Heart left ventricle (tissue), 16 donors: ENCODE data around the gene LRRC36. TPM values are rescaled to one million over a fixed set of nuclear protein-coding genes. Genes with fewer than 3 reads are reported as not detected.

Experiments used
- ATAC-seq, 4 donors: fragments of 200-7000 bp; cut with Tn5 transposase; one replicate each; pipeline ENCODE4 v1.9.1; 2020 to 2022; ENCODE audit warnings: moderate library complexity in 4 of 4, mild to moderate bottlenecking in 3 of 4, moderate number of reproducible peaks in 1 of 4
- DNase-seq, 5 donors: peaks; one replicate each; pipeline ENCODE4 v3.0.0-alpha.2; 2020
- H3K27ac ChIP-seq, 12 donors: fragments of 200-600 bp; sonication (generic) in 4 of 12; one replicate each; pipeline versions ENCODE4 v1.5.0 to v1.8.0; 2016 to 2022; ENCODE audit warnings: mild to moderate bottlenecking in 2 of 12
- H3K27me3 ChIP-seq, 9 donors: fragments of 200-600 bp; sonication (generic) in 2 of 9; one replicate each; pipeline versions ENCODE4 v1.5.1 to v1.8.0; 2016 to 2022; ENCODE audit warnings: mild to moderate bottlenecking in 3 of 9
- H3K36me3 ChIP-seq, 9 donors: fragments of 200-600 bp; sonication (generic) in 2 of 9; one replicate each; pipeline versions ENCODE4 v1.5.0 to v1.8.0; 2018 to 2022; ENCODE audit warnings: mild to moderate bottlenecking in 2 of 9
- H3K4me1 ChIP-seq, 12 donors: fragments of 200-600 bp; sonication (generic) in 4 of 12; one replicate each; pipeline versions ENCODE4 v1.5.0 to v1.8.0; 2016 to 2022; ENCODE audit warnings: mild to moderate bottlenecking in 3 of 12
- H3K4me3 ChIP-seq, 12 donors: fragments of 200-600 bp; sonication (generic) in 4 of 12; one replicate each; pipeline versions ENCODE4 v1.5.0 to v1.8.0; 2017 to 2022; ENCODE audit warnings: mild to moderate bottlenecking in 9 of 12, moderate library complexity in 4 of 12
- H3K9me3 ChIP-seq, 12 donors: fragments of 200-600 bp; sonication (generic) in 4 of 12; one replicate each; pipeline versions ENCODE4 v1.5.0 to v1.8.0; 2016 to 2022; ENCODE audit warnings: mild to moderate bottlenecking in 1 of 12
- POLR2A ChIP-seq, 2 donors: fragments of 450-650 bp; IDR thresholded peaks; one replicate each; pipeline ENCODE4 v1.6.1; 2017; ENCODE audit warnings: antibody characterized with exemption in 2 of 2, mild to moderate bottlenecking in 2 of 2, moderate library complexity in 2 of 2
- WGBS, 4 donors: extraction: QIAGEN DNeasy Blood & Tissue Kit in 2 of 4; methylation state at CpG; one replicate each; pipeline versions ENCODE4 v1.1.5 to v1.1.7; 2013 to 2018; 5-methylcytosine and 5-hydroxymethylcytosine counted together
- intact Hi-C, 10 donors: fragments of 100-400 bp; cut with DNase I; formaldehyde crosslinking; loops; one replicate each; pipeline versions ENCODE4 v1.11.1 to v1.14.2; 2022
- polyA plus RNA-seq, 2 donors: library from polyadenylated mRNA; stranded (reverse); fragments of 200-250 nt; gene quantifications; one replicate each; pipeline ENCODE4 v1.2.3, GENCODE V29; 2013
- total RNA-seq, 9 donors: library from RNA; depleted of rRNA in 2 of 9; stranded (reverse); fragments of >200 nt in 2 of 9; fragmentation: NEBNext Ultra II Directional in 3 of 9; extraction: Animal tissue kit (Norgen Biotek cat#: 25700) in 3 of 9; gene quantifications; one replicate each; pipeline versions ENCODE4 v1.1.0 to v1.2.4, GENCODE V29; 2016 to 2023
- TF ChIP-seq, protein P1 (sequence below), 12 donors: fragments of 200-600 bp; sonication (generic) in 4 of 12; IDR thresholded peaks; one replicate each; pipeline versions ENCODE4 v1.5.0 to v1.8.0; 2018 to 2022; ENCODE audit warnings: antibody characterized with exemption in 12 of 12, mild to moderate bottlenecking in 5 of 12
- donor health status: ischemic (EF 13 %, LVEDD 7.1; RV severe dilation, severe dysfunction).
- donor health status: healthy with polysubstance abuse.
- donor health status: DM: no; HTN: yes; CAD: no.
- donor health status: DM: no; HTN: no; CAD: no.
- donor health status: ischemic (EF 25% LVEDD 6.9; RV normal size, moderate dysfunction).
- donor health status: ischemic (EF 25% LVEDD 5.7; RV mildly dilated, moderate dysfunction).
- donor health status: healthy.
- donor health status: DM: yes; HTN: yes; CAD: no.
- donor health status: ischemic (EF 35%, LVEDD 5.7; RV mildly dilated, moderate dysfunction).
- donor health status: nonischemic (EF 11% LVEDD 7.7; RV severe dilation, severe dysfunction).
- donor health status: DM: yes; HTN: yes; CAD: no.
- donor health status: PGD.
- donor health status: ischemic (EF 29% LVEDD 5.4; RV normal size, mild dysfunction).
- donor health status: nonischemic (EF 23%, LVEDD 6.1; RV moderate dilation, normal function).

Gene LRRC36
- total and polyA plus RNA-seq, 11 donors = 0.15 to 0.42 (median 0.27) TPM; not detected in 8

GRCh38 chr16:67390816-67391423 lies 64.3 kb downstream of the LRRC36 start:
- 91 to 96% (median 95%) methylated on average over 8 to 11 of the region's 11 CpGs for WGBS, 4 donors
- peaks cover 3 to 61% (median 33%) of the 10 kb centered on the region in 12 donors for H3K4me1 ChIP-seq
- TF ChIP-seq POLR2A (IDR thresholded peaks at IDR 0.05) = no peak
- TF ChIP-seq, protein P1, sequence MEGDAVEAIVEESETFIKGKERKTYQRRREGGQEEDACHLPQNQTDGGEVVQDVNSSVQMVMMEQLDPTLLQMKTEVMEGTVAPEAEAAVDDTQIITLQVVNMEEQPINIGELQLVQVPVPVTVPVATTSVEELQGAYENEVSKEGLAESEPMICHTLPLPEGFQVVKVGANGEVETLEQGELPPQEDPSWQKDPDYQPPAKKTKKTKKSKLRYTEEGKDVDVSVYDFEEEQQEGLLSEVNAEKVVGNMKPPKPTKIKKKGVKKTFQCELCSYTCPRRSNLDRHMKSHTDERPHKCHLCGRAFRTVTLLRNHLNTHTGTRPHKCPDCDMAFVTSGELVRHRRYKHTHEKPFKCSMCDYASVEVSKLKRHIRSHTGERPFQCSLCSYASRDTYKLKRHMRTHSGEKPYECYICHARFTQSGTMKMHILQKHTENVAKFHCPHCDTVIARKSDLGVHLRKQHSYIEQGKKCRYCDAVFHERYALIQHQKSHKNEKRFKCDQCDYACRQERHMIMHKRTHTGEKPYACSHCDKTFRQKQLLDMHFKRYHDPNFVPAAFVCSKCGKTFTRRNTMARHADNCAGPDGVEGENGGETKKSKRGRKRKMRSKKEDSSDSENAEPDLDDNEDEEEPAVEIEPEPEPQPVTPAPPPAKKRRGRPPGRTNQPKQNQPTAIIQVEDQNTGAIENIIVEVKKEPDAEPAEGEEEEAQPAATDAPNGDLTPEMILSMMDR (IDR thresholded peaks at IDR 0.05) = no peak
- ATAC-seq = no peak
- peaks cover 0 to 28% (median 5%) of the 10 kb centered on the region in 9 donors for H3K27me3 ChIP-seq
- no peak for DNase-seq
- H3K36me3 ChIP-seq = no peaks in the 10 kb centered on the region
- intact Hi-C loops = loop anchor here in 6 of 10 donors (10.0 kb wide), 3 partner anchors 46 to 126 kb away; no protein-coding TSS in a partner anchor
- H3K27ac ChIP-seq = no peak overlapping the region
- H3K4me3 ChIP-seq = no peak overlapping the region
- no peaks in the 10 kb centered on the region for H3K9me3 ChIP-seq

GRCh38 chr16:67391424-67392300 lies 65.0 kb downstream of the LRRC36 start:
- Histone ChIP-seq H3K4me1 (peaks cover 5 to 68% (median 40%) of the 10 kb centered on the region in 12 donors), H3K4me3 (peak overlapping the region in 9 of 12 donors; percentile 41 to 67 (median 57)), H3K36me3 (no peaks in the 10 kb centered on the region), H3K27ac (peak overlapping the region in 3 of 12 donors; percentile 13 to 82 (median 79)), H3K9me3 (no peaks in the 10 kb centered on the region), H3K27me3 (peaks cover 0 to 28% (median 5%) of the 10 kb centered on the region in 9 donors)
- TF ChIP-seq, protein P1 (IDR thresholded peaks at IDR 0.05) = no peak
- no peak for TF ChIP-seq POLR2A (IDR thresholded peaks at IDR 0.05)
- WGBS, 4 donors = 56 to 79% (median 75%) methylated on average over 7 to 15 of the region's 15 CpGs
- intact Hi-C loops = loop anchor here in 6 of 10 donors (10.0 kb wide), 3 partner anchors 47 to 127 kb away; no protein-coding TSS in a partner anchor
- ATAC-seq (no peak), DNase-seq (peak in 2 of 5 donors; percentile 25 to 47)

DNA sequence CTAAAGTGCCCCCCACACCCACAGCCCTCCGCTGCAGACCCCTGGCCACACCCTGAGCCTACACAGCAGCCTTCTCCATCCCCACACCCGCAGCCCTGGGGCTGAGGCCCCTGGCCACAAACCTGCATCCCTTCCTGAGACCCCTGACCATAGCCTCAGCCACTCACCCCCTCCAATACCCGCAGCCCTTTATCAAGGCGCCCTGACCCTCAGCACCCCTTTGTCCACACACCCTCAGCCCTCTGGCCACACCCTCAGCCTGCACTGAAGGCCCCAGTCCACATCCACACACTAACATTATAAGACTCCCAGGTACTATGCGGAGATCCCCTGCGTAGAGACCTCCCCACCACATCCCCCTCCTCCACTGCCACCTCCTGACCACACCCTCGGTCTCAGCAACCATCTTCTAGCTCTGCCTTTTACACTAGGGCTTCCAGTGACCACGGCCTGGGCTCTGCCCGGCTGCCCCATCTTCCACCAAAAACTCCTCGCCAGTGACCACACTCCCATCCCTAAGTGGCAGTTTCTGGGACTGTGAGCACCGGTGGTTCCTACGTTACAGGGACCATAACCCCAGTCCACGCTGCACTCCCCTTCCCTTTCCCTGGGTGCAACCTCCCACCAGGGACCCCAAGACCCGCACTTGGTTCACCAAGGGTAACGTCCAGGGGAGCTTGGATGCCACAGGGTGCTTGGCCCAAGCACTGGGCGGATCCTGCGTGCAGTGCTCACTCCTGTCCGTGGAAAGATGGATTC lies 65.9 kb downstream of the LRRC36 start:
- WGBS, 4 donors = 70 to 80% (median 78%) methylated on average over 17 to 18 of the region's 18 CpGs
- no peaks in the 10 kb centered on the region for H3K36me3 ChIP-seq
- ATAC-seq (no peak), DNase-seq (no peak)
- H3K4me3 ChIP-seq = peak overlapping the region; percentile 14 to 67 (median 54)
- peaks cover 5 to 75% (median 48%) of the 10 kb centered on the region in 12 donors for H3K4me1 ChIP-seq
- H3K27ac ChIP-seq = peak overlapping the region in 10 of 12 donors; percentile 15 to 82 (median 64)
- no peaks in the 10 kb centered on the region for H3K9me3 ChIP-seq
- TF ChIP-seq, protein P1 (IDR thresholded peaks at IDR 0.05) = no peak
- no peak for TF ChIP-seq POLR2A (IDR thresholded peaks at IDR 0.05)
- intact Hi-C loops = loop anchor here in 6 of 10 donors (10.0 kb wide), 3 partner anchors 48 to 128 kb away; no protein-coding TSS in a partner anchor
- H3K27me3 ChIP-seq = peaks cover 0 to 28% (median 5%) of the 10 kb centered on the region in 9 donors
